Activated T-helper 2 cell treated with anti-CD3 and anti-CD28 coated beads, Interferon-gamma antibody, Interleukin-2, Interleukin-4, amounts not matched to agents 10 μg/mL and 5 μg/mL and 100 μg/mL, durations not matched to agents 14 hours and 24 hours and 36 hours (primary cell): Measurements from ENCODE around the gene DSG4. TPM values are rescaled to one million over a fixed set of nuclear protein-coding genes. Genes with fewer than 3 reads are reported as not detected.

Experiments
- DNase-seq: peaks from one replicate; pipeline ENCODE4 v3.0.0; 2021; ENCODE audit warnings: low spot score
- H3K27ac Mint-ChIP-seq: one replicate; pipeline ENCODE4 v1.8.0; 2021; ENCODE audit warnings: mixed read lengths
- H3K27me3 Mint-ChIP-seq: one replicate; pipeline ENCODE4 v1.8.0; 2021; ENCODE audit warnings: low read depth, mixed read lengths
- H3K36me3 Mint-ChIP-seq: one replicate; pipeline ENCODE4 v1.8.0; 2021; ENCODE audit warnings: low read depth, mixed read lengths
- H3K4me1 Mint-ChIP-seq: one replicate; pipeline ENCODE4 v1.8.0; 2021; ENCODE audit warnings: low read depth, mixed read lengths
- H3K4me3 Mint-ChIP-seq: one replicate; pipeline ENCODE4 v1.8.0; 2021; ENCODE audit warnings: low read depth, mild to moderate bottlenecking, moderate library complexity, mixed read lengths
- H3K9me3 Mint-ChIP-seq: one replicate; pipeline ENCODE4 v1.8.0; 2021; ENCODE audit warnings: mixed read lengths
- intact Hi-C: fragments of 100-400 bp; cut with micrococcal nuclease; formaldehyde crosslinking; loops from one replicate; pipeline ENCODE4 v1.15.1; 2023
- total RNA-seq: library from RNA; stranded (reverse); gene quantifications from 2 replicates; pipeline ENCODE4 v1.2.3, GENCODE V29; 2022

DSG4 gene
- total RNA-seq, 1 donor from 2014 or later = not detected

DNA sequence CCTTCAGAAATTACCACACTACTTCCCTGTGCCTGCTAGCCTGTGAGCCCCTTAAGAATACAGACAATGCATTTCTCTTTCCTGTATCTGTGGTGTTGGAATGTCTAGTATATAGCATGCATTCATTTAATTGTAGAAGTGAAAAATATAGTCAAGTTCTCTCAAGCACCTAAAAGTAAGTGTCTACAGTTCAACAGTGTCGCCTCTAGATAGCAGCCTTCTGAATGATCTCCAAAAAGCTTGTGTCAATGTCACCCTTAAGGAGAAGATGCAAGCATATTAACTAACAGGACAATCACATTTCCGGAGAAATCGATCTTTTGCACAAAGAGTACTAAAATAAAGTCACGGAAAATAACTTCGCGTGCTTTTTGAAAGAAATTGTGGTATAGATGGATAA is 43.5 kb downstream of the DSG4 start:
- Mint-ChIP-seq H3K9me3 (no peaks in the 10 kb centered on the region), H3K4me1 (no peaks in the 10 kb centered on the region), H3K27ac (no peak overlapping the region), H3K36me3 (no peaks in the 10 kb centered on the region), H3K4me3 (no peak overlapping the region), H3K27me3 (no peaks in the 10 kb centered on the region)
- intact Hi-C loops = no loop called here
- no peak for DNase-seq

DNA sequence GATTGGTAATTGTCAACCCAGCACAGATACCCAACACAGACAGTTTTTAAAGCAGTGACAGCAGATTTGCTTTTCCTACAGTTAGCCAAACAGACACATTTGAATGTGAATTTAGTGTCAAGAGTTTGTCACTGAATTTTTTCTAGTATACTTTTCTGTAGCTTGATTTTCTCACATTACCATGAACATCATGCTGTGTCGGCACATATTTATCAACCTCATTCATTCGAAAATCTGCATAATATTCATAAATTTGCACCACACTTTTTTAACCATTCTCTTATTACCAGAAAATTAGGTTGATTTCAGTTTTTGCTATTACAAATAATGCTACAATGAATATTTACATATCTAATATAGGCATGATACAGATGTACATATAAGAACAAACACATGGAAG is 43.9 kb downstream of the DSG4 start:
- H3K27ac Mint-ChIP-seq = no peak overlapping the region
- H3K9me3 Mint-ChIP-seq = no peaks in the 10 kb centered on the region

DNA sequence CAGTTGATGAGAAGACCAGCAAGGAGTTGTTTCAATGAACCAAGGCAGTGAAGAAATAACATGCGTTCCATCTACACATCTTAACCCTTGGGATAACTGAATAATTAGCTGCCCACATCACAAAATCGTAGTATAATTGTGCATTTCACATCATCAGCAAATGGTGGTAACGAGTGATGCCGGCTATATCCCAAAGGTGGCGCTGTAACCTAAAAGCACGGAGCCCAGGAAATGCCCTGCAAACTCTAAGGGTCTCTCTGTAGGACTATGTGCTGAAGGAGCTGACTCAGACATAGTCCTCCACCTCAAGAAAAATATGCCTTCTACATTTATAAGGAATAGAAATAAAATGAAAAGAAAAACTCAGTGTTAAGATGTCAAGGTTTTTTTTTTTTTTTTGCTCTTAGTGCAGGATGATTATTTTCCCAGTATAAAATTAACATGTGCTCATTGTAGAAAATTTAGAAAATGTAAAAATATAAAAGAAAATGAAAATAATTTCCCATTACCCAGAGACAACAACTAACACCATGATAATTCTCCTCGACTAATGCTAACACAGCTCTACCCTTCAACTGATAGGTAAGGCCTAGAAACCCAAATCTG is 47.9 kb downstream of the DSG4 start:
- Mint-ChIP-seq H3K27ac (no peak overlapping the region), H3K4me3 (no peak overlapping the region), H3K36me3 (no peaks in the 10 kb centered on the region), H3K27me3 (no peaks in the 10 kb centered on the region), H3K9me3 (no peaks in the 10 kb centered on the region), H3K4me1 (no peaks in the 10 kb centered on the region)
- DNase-seq = no peak
- intact Hi-C loops = no loop called here

More for the DNA sequence above, 43.9 kb downstream of the DSG4 start:
- no peaks in the 10 kb centered on the region for H3K4me1 Mint-ChIP-seq
- DNase-seq = no peak
- H3K4me3 Mint-ChIP-seq = no peak overlapping the region
- intact Hi-C loops = no loop called here
- no peaks in the 10 kb centered on the region for H3K27me3 Mint-ChIP-seq
- no peaks in the 10 kb centered on the region for H3K36me3 Mint-ChIP-seq

- no peak overlapping the region for H3K27ac Mint-ChIP-seq
- H3K9me3 Mint-ChIP-seq = no peaks in the 10 kb centered on the region
- no peaks in the 10 kb centered on the region for H3K27me3 Mint-ChIP-seq
- H3K36me3 Mint-ChIP-seq = no peaks in the 10 kb centered on the region
- H3K4me1 Mint-ChIP-seq = no peaks in the 10 kb centered on the region
- intact Hi-C loops = no loop called here
- no peak overlapping the region for H3K4me3 Mint-ChIP-seq
- no peak for DNase-seq
Observed at GRCh38 chr18:31426021-31426420, 49.4 kb downstream of the DSG4 start.

GRCh38 chr18:31426871-31427406 is 50.4 kb downstream of the DSG4 start:
- no peaks in the 10 kb centered on the region for H3K36me3 Mint-ChIP-seq
- H3K4me1 Mint-ChIP-seq = no peaks in the 10 kb centered on the region
- DNase-seq = no peak
- H3K4me3 Mint-ChIP-seq = no peak overlapping the region
- no peak overlapping the region for H3K27ac Mint-ChIP-seq
- H3K9me3 Mint-ChIP-seq = no peaks in the 10 kb centered on the region
- no peaks in the 10 kb centered on the region for H3K27me3 Mint-ChIP-seq
- intact Hi-C loops = no loop called here

DNA sequence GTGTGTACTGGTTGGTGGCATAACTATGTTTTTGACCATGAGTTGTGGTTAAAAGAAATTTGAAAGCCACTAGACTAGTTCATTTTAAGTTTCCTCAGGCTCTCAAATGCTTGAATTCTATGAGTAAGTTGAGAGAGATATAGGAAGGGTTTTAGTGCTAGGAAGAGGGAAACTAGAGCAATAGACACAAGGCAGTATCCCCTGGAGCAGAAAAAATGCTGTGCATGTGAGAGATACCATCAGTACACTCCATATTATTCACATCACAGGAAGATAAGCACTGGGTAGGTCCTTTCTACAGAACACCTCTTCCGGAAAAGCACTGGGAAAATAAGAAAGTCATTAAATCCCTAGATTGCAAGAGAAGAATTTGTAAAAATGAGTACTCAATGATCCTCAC is 51.6 kb downstream of the DSG4 start:
- intact Hi-C loops = no loop called here
- Mint-ChIP-seq H3K27ac (no peak overlapping the region), H3K9me3 (no peaks in the 10 kb centered on the region)

DNA sequence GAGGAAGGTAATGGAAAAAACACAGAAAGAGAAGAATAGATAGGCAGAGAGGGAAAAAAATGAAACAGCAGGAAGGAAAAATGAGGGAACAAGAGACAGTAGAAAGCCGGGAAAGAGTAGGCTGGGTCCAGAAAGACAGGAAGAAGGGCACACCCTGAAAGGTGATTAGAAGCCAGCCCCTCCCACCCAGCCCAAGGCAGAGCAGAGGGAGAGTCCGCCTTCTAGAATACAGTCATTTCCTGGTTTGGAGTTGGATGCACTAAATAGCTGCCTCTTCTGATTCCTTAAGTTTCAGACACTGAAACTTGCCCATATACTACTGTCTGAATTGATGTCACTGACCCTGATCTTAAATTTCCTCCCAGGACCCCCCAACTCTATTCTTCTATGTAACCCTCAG is 53.0 kb downstream of the DSG4 start:
- H3K4me3 Mint-ChIP-seq = no peak overlapping the region

More for the DNA sequence above, 51.6 kb downstream of the DSG4 start:
- H3K27me3 Mint-ChIP-seq = no peaks in the 10 kb centered on the region
- DNase-seq = no peak
- H3K4me1 Mint-ChIP-seq = no peaks in the 10 kb centered on the region
- H3K36me3 Mint-ChIP-seq = no peaks in the 10 kb centered on the region
- H3K4me3 Mint-ChIP-seq = no peak overlapping the region

GRCh38 chr18:31430072-31430471 is 53.5 kb downstream of the DSG4 start:
- Mint-ChIP-seq H3K4me1 (no peaks in the 10 kb centered on the region), H3K4me3 (no peak overlapping the region)
- intact Hi-C loops = no loop called here

More for the DNA sequence above, 53.0 kb downstream of the DSG4 start:
- Mint-ChIP-seq H3K27ac (no peak overlapping the region), H3K27me3 (no peaks in the 10 kb centered on the region), H3K36me3 (no peaks in the 10 kb centered on the region), H3K9me3 (no peaks in the 10 kb centered on the region), H3K4me1 (no peaks in the 10 kb centered on the region)
- DNase-seq = no peak
- intact Hi-C loops = no loop called here

GRCh38 chr18:31430554-31430953 is 54.0 kb downstream of the DSG4 start:
- H3K27me3 Mint-ChIP-seq = no peaks in the 10 kb centered on the region

More at GRCh38 chr18:31430072-31430471, 53.5 kb downstream of the DSG4 start:
- H3K9me3 Mint-ChIP-seq = no peaks in the 10 kb centered on the region
- DNase-seq = no peak
- H3K27me3 Mint-ChIP-seq = no peaks in the 10 kb centered on the region
- H3K36me3 Mint-ChIP-seq = no peaks in the 10 kb centered on the region
- H3K27ac Mint-ChIP-seq = no peak overlapping the region

GRCh38 chr18:31432316-31432715 is 55.7 kb downstream of the DSG4 start:
- no peak for DNase-seq
- no peak overlapping the region for H3K27ac Mint-ChIP-seq
- no peaks in the 10 kb centered on the region for H3K27me3 Mint-ChIP-seq
- no peaks in the 10 kb centered on the region for H3K36me3 Mint-ChIP-seq
- H3K4me1 Mint-ChIP-seq = no peaks in the 10 kb centered on the region
- no peak overlapping the region for H3K4me3 Mint-ChIP-seq
- H3K9me3 Mint-ChIP-seq = no peaks in the 10 kb centered on the region
- intact Hi-C loops = no loop called here

More at GRCh38 chr18:31430554-31430953, 54.0 kb downstream of the DSG4 start:
- Mint-ChIP-seq H3K9me3 (no peaks in the 10 kb centered on the region), H3K4me1 (no peaks in the 10 kb centered on the region), H3K27ac (no peak overlapping the region), H3K36me3 (no peaks in the 10 kb centered on the region), H3K4me3 (no peak overlapping the region)
- no peak for DNase-seq
- intact Hi-C loops = no loop called here

GRCh38 chr18:31436825-31437224 is 60.2 kb downstream of the DSG4 start:
- Mint-ChIP-seq H3K9me3 (no peaks in the 10 kb centered on the region), H3K4me1 (no peaks in the 10 kb centered on the region), H3K4me3 (no peak overlapping the region), H3K36me3 (no peaks in the 10 kb centered on the region), H3K27ac (no peak overlapping the region), H3K27me3 (no peaks in the 10 kb centered on the region)
- no peak for DNase-seq
- intact Hi-C loops = no loop called here

DNA sequence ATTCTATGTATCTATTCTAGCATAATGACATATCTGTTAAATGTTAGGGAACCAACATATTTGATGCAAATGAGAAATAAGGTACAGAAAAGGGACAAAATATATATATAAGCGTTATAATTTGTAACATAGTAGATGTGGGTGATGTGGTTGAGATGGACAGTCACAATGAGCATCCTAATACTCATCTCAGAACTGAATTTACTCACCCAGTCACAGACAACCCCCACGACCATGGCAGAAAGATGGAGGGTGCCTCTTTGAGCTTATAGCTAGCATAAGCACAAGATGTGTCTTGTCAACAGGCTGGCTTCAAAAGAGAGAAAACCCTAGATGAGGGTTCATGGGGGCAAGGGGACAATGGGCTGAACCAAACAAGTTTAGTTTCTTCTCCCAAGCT is 61.8 kb downstream of the DSG4 start:
- no peak overlapping the region for H3K27ac Mint-ChIP-seq
- H3K9me3 Mint-ChIP-seq = no peaks in the 10 kb centered on the region
- intact Hi-C loops = no loop called here
- H3K4me1 Mint-ChIP-seq = no peaks in the 10 kb centered on the region
- H3K36me3 Mint-ChIP-seq = no peaks in the 10 kb centered on the region
- no peaks in the 10 kb centered on the region for H3K27me3 Mint-ChIP-seq
- H3K4me3 Mint-ChIP-seq = no peak overlapping the region
- DNase-seq = no peak

- no peak for DNase-seq
- Mint-ChIP-seq H3K9me3 (no peaks in the 10 kb centered on the region), H3K4me1 (no peaks in the 10 kb centered on the region), H3K27me3 (no peaks in the 10 kb centered on the region), H3K27ac (no peak overlapping the region), H3K36me3 (no peaks in the 10 kb centered on the region), H3K4me3 (no peak overlapping the region)
- intact Hi-C loops = no loop called here
Observed at GRCh38 chr18:31439807-31440325, 63.3 kb downstream of the DSG4 start.
